Measurements from ENCODE around the gene MECR.

Gene MECR

GRCh38 chr1:29201595-29202051 is 29.1 kb downstream of the MECR start:
- no peak for DNase-seq

GRCh38 chr1:29200906-29201594 is 29.7 kb downstream of the MECR start:
- no peak for DNase-seq

- DNase-seq, result no peak
Measured at GRCh38 chr1:29197993-29198392, 32.7 kb downstream of the MECR start.

- DNase-seq, result peak in 1 of 5 experiments; percentile 76
Measured at GRCh38 chr1:29197590-29197924, 33.2 kb downstream of the MECR start.

- no peak for DNase-seq
Measured at GRCh38 chr1:29196863-29197589, 33.7 kb downstream of the MECR start.

GRCh38 chr1:29195881-29196291 is 34.8 kb downstream of the MECR start:
- no peak for DNase-seq

- no peak for DNase-seq
Measured at GRCh38 chr1:29193879-29194455, 36.8 kb downstream of the MECR start.

GRCh38 chr1:29190718-29191117 is 40.0 kb downstream of the MECR start:
- no peak for DNase-seq

- no peak for DNase-seq
Measured at GRCh38 chr1:29186707-29187106, 44.0 kb downstream of the MECR start.

GRCh38 chr1:29186252-29186651 is 44.5 kb downstream of the MECR start:
- no peak for DNase-seq

- DNase-seq, result no peak
Measured at GRCh38 chr1:29183287-29183686, 47.4 kb downstream of the MECR start.

GRCh38 chr1:29181413-29182225 is 49.1 kb downstream of the MECR start, which contains the start of gene SRSF4:
Gene SRSF4 (minus strand): TSS chr1:29181900. CDS start chr1:29181752, 148 bp downstream.
- peak; percentile 98 to 99 (median 98) for DNase-seq

- DNase-seq, result peak in 1 of 5 experiments; percentile 44
Measured at GRCh38 chr1:29180497-29181412, 50.0 kb downstream of the MECR start.

- DNase-seq, result peak in 1 of 5 experiments; percentile 29
Measured at GRCh38 chr1:29179641-29180184, 51.0 kb downstream of the MECR start.

GRCh38 chr1:29177022-29177705 is 53.6 kb downstream of the MECR start:
- no peak for DNase-seq

GRCh38 chr1:29176576-29176975 is 54.2 kb downstream of the MECR start:
- no peak for DNase-seq

GRCh38 chr1:29172415-29172939 is 58.3 kb downstream of the MECR start:
- DNase-seq, result no peak

GRCh38 chr1:29171521-29171920 is 59.2 kb downstream of the MECR start:
- no peak for DNase-seq

- DNase-seq, result no peak
Measured at GRCh38 chr1:29171089-29171488, 59.6 kb downstream of the MECR start.

GRCh38 chr1:29169976-29170375 is 60.8 kb downstream of the MECR start:
- no peak for DNase-seq

GRCh38 chr1:29167904-29168303 is 62.8 kb downstream of the MECR start:
- no peak for DNase-seq
